GM21737 (cell line): ENCODE results near the gene CLDN18.

Experiments
- ATAC-seq: cut with Tn5 transposase; IDR thresholded peaks from one replicate; pipeline ENCODE4 v1.9.1; 2021; ENCODE audit warnings: mild to moderate bottlenecking, moderate library complexity; ENCODE audit not compliant: unreplicated experiment

CLDN18 gene

GRCh38 chr3:138023754-138024153, 13.8 kb downstream of the CLDN18 start:
- ATAC-seq, result no peak

- ATAC-seq, result no peak
Measured at GRCh38 chr3:138025553-138025952, 15.6 kb downstream of the CLDN18 start.

GRCh38 chr3:138027821-138028220, 17.9 kb downstream of the CLDN18 start:
- no peak for ATAC-seq

- ATAC-seq, result no peak
Measured at GRCh38 chr3:138030734-138031280, 20.8 kb downstream of the CLDN18 start.

GRCh38 chr3:138031536-138031935, 21.6 kb downstream of the CLDN18 start:
- no peak for ATAC-seq

DNA sequence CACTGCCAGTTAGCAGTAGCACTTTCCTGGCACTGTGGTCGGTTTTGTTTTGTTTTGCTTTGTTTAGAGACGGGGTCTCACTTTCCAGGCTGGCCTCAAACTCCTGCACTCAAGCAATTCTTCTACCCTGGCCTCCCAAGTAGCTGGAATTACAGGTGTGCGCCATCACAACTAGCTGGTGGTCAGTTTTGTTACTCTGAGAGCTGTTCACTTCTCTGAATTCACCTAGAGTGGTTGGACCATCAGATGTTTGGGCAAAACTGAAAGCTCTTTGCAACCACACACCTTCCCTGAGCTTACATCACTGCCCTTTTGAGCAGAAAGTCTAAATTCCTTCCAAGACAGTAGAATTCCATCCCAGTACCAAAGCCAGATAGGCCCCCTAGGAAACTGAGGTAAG, 22.6 kb downstream of the CLDN18 start:
- no peak for ATAC-seq

- no peak for ATAC-seq
Measured at GRCh38 chr3:138033202-138033691, 23.3 kb downstream of the CLDN18 start.

DNA sequence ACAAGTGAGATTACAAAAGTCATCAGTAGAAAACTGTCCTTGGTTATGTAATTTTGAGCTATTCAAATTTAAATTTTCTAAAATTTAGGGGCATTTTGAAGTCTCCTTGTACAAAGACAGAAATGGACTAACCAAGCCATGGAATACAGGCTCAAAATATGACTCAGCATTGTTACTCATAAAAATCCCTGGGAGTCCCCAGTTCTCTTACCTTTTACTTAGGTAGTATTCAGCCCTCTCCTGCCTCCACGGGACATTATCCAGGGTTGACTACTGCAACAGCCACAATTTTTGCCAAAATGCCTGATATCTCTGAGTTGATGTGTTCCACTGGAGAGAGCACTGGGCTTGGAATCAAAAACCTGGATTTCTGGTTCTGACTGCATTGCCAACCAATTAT, 25.0 kb downstream of the CLDN18 start:
- no peak for ATAC-seq

DNA sequence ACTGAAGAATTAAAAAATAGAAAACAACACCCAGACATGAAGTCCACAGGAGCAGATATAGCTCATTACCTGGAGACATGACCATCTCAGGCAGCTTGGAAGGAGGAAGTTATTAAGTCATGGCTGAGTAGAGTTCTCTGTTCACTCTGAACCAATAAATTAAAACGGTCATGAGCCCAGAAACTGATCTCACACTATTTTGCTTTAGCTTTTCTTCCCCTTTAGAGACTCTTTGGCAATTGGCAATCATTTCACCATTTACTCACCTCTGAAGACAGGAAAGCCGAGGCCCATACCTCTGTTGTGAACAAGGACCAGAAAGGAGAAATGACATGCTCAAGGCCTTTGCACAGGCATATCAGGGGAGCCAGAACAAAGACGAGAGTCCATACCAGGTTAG, 26.6 kb downstream of the CLDN18 start:
- no peak for ATAC-seq

GRCh38 chr3:138038725-138039462, 28.9 kb downstream of the CLDN18 start:
- no peak for ATAC-seq

GRCh38 chr3:138042043-138042442, 32.1 kb downstream of the CLDN18 start:
- ATAC-seq, result no peak

DNA sequence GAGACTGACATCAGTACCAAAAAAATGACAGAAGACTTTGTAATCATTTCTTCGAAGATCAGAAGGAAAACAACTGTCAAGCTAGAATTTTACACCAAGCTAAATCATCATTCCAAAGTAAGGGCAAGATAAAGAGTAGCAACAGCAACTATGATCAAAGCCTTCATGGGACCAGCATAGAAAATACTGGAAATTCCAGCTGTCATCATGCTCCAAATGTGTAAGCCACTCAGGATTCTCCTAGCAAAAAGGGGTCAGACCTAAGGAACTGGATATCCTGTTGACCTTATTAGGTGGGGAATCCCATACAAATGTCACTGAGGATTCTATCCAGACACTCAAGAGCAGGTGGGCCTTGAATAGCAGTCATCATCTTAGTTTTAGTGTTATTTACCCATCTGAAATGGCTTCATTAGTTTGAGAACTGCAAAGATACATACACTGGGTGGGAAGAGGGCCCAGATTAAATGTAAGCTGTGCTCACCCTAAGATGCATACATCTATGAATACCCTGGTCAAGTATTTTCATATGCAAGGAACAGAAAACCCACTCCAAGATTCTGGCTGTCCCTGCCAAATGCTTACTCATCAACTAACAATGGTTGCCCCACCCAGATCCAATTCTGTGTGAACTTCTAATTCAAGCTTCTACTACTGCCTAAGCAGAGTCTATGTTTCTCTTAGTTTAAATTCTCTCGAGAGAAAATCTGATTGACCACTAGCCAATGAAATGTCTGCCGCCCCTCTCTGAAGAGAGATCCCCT, 33.5 kb downstream of the CLDN18 start:
- no peak for ATAC-seq

DNA sequence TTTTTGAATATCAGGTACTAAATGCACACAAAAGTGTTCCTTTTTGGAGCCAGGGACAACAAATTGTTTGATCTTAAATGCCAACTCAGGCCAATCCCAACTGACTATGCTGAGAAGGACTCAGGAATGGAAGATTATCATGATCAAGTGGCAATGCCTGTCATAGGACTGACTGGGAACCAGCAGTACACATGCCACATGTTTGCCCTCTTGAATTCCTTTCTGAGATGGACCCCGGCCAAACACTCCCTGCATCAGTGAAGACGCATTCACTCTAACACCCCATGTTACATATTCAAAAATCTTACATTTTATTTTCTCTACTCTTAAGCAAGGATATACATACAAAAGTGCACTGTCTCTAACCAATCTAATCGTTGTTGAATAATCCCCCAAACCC, 36.1 kb downstream of the CLDN18 start:
- no peak for ATAC-seq

DNA sequence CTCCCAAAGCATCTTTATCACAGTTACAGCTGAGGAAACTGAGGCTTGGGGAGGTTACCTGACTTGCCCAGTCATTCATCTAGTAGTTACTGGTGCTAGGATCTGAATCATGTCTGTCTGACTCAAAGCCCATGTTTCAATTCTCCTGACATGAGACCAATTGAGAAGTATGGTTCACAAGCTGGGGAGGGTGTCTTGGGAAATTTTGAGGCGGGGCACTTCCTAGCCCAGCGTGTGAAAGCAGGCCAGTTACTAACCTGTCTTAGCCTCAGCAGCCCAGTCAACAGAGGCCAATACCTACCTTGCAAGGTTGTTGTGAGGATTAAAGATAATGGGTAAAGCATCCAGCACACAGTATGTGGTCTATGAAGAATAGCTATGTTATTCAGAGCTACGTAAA, 37.0 kb downstream of the CLDN18 start:
- ATAC-seq, result no peak

- no peak for ATAC-seq
Measured at GRCh38 chr3:138047596-138048158, 37.7 kb downstream of the CLDN18 start.

DNA sequence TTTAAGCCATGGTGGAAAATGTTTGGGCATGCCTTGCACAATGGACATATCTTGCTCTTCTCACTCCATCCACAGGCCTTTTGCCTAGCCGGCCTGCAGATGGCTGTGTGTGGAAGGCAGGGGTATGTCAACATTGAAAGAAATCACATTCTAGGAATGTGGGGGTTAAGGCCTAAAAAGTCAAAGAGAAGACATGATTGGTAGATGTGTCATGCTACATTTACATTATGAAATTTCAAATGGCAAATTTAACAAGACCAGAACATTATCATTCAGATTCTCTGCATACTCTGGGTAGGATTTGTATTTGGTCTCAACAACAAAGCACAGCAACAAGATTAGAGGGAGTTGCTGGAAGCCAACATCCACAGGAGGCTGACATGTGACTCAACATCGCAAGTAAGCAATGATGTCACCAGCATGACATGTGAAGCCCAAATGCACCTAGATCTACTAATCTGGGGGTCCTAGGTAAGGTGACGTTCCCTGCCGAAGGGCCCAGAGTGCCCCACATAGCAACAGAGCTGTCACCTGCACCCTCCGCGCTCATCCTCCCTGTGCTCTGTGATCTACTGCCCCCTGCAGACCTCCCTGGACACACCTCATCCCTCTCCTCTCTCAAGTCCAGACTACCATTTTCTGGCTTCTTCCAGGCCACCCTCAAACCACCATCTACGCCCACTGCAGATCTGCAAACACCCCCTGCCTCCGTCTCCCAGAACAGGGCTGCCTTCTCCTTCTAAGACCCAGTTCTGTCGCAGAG, 39.4 kb downstream of the CLDN18 start:
- no peak for ATAC-seq

DNA sequence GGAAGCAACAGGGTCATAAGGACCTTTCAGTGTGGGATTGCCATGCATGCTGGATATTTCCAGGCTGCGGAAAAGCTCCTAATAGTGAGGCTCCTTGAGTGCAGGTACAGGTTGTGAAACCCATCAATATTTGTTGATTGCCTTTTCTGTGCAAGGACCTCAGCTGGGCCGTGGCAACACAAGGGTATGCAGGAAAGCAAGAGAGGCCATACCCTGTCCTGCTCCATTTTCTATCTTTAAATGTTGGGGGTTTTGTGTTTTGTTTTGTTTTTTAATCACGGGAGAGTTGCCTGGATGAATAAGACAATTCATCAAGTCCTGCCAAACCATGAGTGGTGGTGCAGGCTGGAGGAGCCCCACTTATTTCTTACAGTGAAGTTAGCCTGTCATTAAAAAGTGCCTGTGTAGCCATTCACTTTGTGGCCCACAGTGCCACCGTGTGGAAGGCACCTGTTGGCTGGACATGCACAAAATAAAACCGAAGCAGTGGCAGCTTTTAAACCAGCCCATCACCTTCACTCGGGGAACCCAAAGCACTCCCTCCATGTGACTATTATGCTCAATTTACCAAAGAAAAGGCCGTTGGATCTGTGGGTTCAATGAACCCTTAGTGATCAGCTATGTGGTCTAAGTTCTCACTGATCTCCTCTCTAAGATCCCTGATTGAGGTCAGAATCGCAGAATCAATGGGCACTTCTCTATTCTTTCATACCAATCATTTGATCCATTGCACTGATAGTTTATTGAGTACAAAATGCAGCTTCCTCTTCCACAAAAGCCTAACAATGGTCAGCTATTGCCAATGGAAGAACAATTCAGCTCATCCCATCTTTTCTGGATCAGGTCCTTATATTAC, 42.2 kb downstream of the CLDN18 start:
- ATAC-seq, result no peak

DNA sequence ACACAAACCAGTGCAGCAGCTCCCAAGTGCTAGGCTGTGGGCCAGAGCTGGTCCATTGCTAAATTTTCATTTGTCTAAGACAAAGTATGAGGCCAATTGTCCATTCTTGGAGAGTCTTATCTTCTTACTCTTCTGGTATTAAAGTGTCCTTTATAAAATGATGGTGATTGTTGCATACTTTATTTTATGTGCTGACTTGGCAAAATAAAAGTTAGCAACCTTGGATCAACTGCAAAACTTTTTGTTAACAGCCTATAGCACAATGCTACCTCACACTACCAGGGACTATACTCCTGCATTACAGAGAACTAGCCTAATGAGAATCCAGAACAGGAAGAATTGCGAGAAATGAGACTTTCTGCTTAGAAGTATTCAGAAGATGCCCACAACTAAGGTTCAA, 44.1 kb downstream of the CLDN18 start:
- ATAC-seq, result no peak

DNA sequence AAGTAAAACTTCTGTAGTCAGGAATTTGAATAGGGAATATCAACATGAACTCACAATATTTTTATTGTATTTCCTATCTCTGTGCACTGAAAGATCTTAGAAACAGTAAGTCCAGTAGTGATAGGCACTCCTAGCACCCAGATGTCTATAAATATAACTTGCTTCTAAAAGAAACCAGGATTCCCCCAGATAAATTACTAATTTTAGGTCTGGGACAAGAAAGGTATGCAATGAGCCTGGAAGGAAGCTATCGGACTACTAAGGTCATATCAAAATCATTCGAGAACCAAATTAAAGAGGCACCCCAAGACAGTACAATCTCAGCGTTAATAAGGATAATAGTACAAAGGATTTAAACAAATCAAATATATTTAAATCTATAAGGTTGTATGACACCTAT, 47.4 kb downstream of the CLDN18 start:
- no peak for ATAC-seq

- ATAC-seq, result no peak
Measured at GRCh38 chr3:138059261-138059660, 49.3 kb downstream of the CLDN18 start.
